BJ (cell line): ENCODE results near the gene HAND2. TPM values are rescaled to one million over a fixed set of nuclear protein-coding genes. Genes with fewer than 3 reads are reported as not detected.

Experiments used
- CTCF ChIA-PET: fragments of 350-600 bp; formaldehyde crosslinking; extraction: SDS; loops from one replicate; lab custom pipeline; 2021; ENCODE audit warnings: antibody characterized with exemption, inconsistent platforms; lab: Yijun Ruan, JAX
- POLR2A ChIA-PET: fragments of 300-600 bp; sonication (Branson Sonifier 250); formaldehyde crosslinking; extraction: SDS; loops from one replicate; lab custom pipeline; 2021; ENCODE audit warnings: antibody characterized with exemption; lab: Charles Lee
- DNase-seq: peaks from one replicate; pipeline ENCODE4 v3.0.0-alpha.2; 2011; ENCODE audit warnings: low read depth
- H3K27me3 ChIP-seq: 2 replicates; pipeline ENCODE4 v1.6.0; 2011; ENCODE audit warnings: low read length; ENCODE audit not compliant: control insufficient read depth, insufficient read depth
- H3K36me3 ChIP-seq: 2 replicates; pipeline ENCODE4 v1.5.1; 2011; ENCODE audit warnings: low read length; ENCODE audit not compliant: control insufficient read depth, insufficient read depth
- H3K4me3 ChIP-seq: 2 replicates; pipeline ENCODE4 v1.5.1; 2011; ENCODE audit warnings: low read depth, mild to moderate bottlenecking, control low read depth, low read length
- CTCF ChIP-seq: IDR thresholded peaks from 2 replicates; pipeline ENCODE4 v1.5.1; 2011; ENCODE audit warnings: low read depth, mild to moderate bottlenecking, control low read depth, inconsistent platforms, low read length, moderate library complexity; ENCODE audit not compliant: insufficient read depth
- polyA plus RNA-seq: library from polyadenylated mRNA; depleted of rRNA; stranded (reverse); fragments of >200 nt; gene quantifications from 2 replicates; pipeline ENCODE4 v1.2.3, GENCODE V29; 2011

Gene HAND2
- polyA plus RNA-seq, 1 experiment = 3.6 TPM

- Histone ChIP-seq H3K27me3 (no peaks in the 10 kb centered on the region), H3K36me3 (no peaks in the 10 kb centered on the region), H3K4me3 (no peak overlapping the region)
- ChIA-PET CTCF (interaction anchor here (0.6 to 0.9 kb wide), 4 partner anchors 8 to 68 kb away, joined by 3 to 5 read pairs (median 3); no protein-coding TSS in a partner anchor), POLR2A (no interaction called here)
- no peak for DNase-seq
- no peak for TF ChIP-seq CTCF
Measured at GRCh38 chr4:173560896-173561295, 30.9 kb upstream of the HAND2 start.

GRCh38 chr4:173556398-173557131 is 26.5 kb upstream of the HAND2 start:
- no peaks in the 10 kb centered on the region for H3K36me3 ChIP-seq
- no peak for DNase-seq
- CTCF ChIA-PET = interaction anchor here (0.7 kb wide), 1 partner anchor 51 kb away, joined by 3 read pairs; no protein-coding TSS in a partner anchor
- POLR2A ChIA-PET = no interaction called here
- no peak for TF ChIP-seq CTCF
- H3K27me3 ChIP-seq = no peaks in the 10 kb centered on the region
- no peak overlapping the region for H3K4me3 ChIP-seq

DNA sequence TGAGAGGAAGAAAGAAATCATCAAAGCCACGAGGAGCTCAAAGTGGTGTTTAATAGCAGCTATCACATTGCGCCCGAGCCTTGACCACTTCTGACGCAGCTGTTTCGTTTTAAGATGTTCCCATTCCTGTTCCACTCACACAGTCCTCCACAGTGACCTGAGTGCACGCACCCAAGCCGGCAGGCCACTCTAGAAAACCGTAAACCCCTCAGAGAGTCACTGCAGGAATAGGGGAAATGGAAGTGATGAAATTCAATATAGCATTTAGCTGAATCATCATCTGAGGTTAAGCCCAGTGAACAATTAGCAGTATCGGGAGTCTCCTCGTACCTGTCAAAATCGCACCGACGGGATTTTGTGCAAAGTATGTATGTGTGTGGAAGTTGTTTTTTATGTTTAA is 17.9 kb upstream of the HAND2 start:
- DNase-seq = no peak
- Histone ChIP-seq H3K36me3 (no peaks in the 10 kb centered on the region), H3K4me3 (no peak overlapping the region), H3K27me3 (0 out of 2 replicates have a peak, but pooled peaks cover 2% of the 10 kb centered on the region)
- CTCF ChIA-PET = interaction anchor here (1.8 kb wide), 2 partner anchors 9 to 442 kb away, joined by 5 to 6 read pairs; no protein-coding TSS in a partner anchor
- TF ChIP-seq CTCF = no peak
- POLR2A ChIA-PET = no interaction called here

DNA sequence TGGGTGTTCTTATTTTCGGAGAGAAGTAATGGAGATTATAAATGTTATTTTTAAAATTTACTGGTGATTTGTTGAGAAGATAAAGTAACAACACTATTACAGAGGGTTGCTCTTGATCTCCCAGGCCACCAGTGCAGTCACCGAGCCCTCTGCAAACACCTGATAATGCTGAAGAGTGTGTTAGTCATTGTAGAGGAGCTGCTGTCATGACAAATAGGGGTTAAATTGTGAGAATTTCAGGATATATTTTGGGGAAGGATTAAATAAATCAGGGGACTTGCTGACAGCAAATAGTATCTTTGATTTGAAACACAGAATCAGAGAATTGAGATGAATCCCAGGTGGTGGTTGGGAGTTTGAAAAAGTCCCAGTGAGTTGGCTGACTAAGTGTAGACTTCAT is 16.7 kb upstream of the HAND2 start:
- POLR2A ChIA-PET = no interaction called here
- CTCF ChIA-PET = interaction anchor here (0.8 to 1.8 kb wide), 3 partner anchors 8 to 444 kb away, joined by 3 to 6 read pairs (median 5); no protein-coding TSS in a partner anchor

GRCh38 chr4:173545440-173545839 is 15.4 kb upstream of the HAND2 start:
- no peak for DNase-seq
- no peaks in the 10 kb centered on the region for H3K36me3 ChIP-seq
- TF ChIP-seq CTCF = no peak
- ChIA-PET POLR2A (no interaction called here), CTCF (no interaction called here)
- 0 out of 2 replicates have a peak, but pooled peaks cover 2% of the 10 kb centered on the region for H3K27me3 ChIP-seq
- H3K4me3 ChIP-seq = no peak overlapping the region

More for the DNA sequence above, 16.7 kb upstream of the HAND2 start:
- Histone ChIP-seq H3K27me3 (0 out of 2 replicates have a peak, but pooled peaks cover 2% of the 10 kb centered on the region), H3K36me3 (no peaks in the 10 kb centered on the region), H3K4me3 (no peak overlapping the region)
- no peak for DNase-seq
- TF ChIP-seq CTCF = no peak
